ENCODE data around the gene NOTCH2.

Gene NOTCH2

DNA sequence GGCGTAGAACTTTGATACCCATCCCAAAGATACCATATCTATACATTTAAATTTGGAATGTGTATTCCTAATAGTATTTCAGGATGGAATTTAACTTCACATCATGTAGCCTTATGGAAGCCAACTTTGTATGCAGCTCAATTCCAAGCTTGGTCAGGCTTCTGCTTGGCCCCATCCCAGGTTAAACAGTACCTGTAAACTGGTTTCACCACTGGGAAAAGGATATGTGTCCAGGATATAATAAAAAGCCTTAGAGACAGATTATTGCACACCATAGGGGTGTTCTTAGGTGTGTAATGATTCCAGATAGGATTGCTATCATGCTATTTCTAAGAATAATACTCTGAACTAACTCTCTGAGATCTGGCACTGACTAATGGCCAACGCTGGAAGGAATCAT, 201.3 kb downstream of the NOTCH2 start:
- no peak for DNase-seq
- intact Hi-C loops (cut with DNase I) = no loop called here

DNA sequence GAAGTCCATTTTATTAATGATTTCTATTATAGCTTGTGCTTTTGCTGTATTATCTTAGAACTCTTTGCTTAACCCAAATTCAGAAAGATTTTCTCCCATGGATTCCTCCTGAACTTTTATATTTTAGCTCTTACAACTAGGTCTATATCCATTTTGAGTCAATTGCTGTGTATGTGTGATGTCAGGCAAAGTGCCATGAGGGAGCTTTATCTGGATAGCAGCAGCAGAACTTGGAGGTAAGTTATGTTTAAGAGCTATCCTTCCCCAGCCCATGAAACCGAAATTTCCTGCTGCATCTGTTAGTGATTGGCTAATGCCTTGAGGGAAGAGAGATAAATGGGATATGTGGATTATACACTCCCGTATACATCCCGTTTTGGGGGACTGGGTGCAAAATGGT, 203.0 kb downstream of the NOTCH2 start:
- no peak for DNase-seq
- intact Hi-C loops (cut with DNase I) = no loop called here

DNA sequence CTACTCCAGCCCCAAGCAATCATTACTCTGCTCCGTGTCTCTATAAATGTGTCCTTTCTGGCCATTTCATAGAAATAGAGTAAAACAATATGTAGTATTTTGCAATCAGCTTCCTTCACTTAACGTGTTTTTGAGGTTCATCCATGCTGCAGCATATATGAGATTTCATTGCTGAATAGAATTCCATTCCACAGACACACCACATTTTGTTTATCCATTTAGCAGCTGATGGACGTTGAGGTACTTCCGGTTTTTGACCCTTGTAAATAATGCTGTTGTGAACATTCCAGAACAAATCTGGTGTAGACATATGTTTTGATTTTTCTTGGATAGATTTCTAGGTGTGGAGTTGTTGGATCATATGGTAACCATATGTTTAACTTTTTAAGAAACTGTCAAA, 203.8 kb downstream of the NOTCH2 start:
- DNase-seq = no peak
- intact Hi-C loops (cut with DNase I) = no loop called here

DNA sequence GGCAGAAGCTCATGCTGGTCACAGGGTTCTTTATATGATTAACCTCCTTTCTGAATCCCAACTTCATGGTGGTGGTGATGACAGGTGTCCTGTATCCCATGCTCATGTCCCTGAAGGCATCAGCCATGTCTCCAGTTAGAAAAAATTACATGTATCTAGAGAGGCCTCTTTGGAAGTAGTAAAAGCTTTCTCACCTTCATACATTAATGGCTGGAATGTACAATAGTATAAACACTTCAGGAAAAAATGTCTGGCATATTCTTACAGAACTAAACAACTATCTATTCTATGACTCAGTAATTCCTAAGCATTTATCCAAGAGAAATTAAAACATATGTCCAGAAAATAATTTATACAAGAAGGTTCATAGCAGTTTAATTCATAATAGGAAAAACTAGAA, 207.2 kb downstream of the NOTCH2 start:
- intact Hi-C loops (cut with DNase I) = no loop called here
- DNase-seq = no peak
